Tibial nerve (tissue), 4 donors: ENCODE results near the gene RASSF8. TPM values are rescaled to one million over a fixed set of nuclear protein-coding genes. Genes with fewer than 3 reads are reported as not detected.
A peak's percentile ranks its signal among the peaks of the same experiment; 100 is the strongest.

Experiments used
- DNase-seq, 2 donors: peaks; one replicate each; pipeline ENCODE4 v3.0.0-alpha.2; 2019; ENCODE audit warnings: low spot score in 2 of 2
- H3K27ac ChIP-seq, 4 donors: fragments of 200-600 bp; sonication (generic) in 3 of 4; one replicate each; pipeline ENCODE4 v1.5.1; 2017 to 2019; ENCODE audit warnings: mild to moderate bottlenecking in 1 of 4
- H3K27me3 ChIP-seq, 2 donors: fragments of 200-600 bp; sonication (generic) in 1 of 2; one replicate each; pipeline versions ENCODE4 v1.5.1 to v1.6.0; 2017 to 2019
- H3K36me3 ChIP-seq, 3 donors: fragments of 200-600 bp; sonication (generic); one replicate each; pipeline ENCODE4 v1.5.1; 2018 to 2019
- H3K4me1 ChIP-seq, 4 donors: fragments of 200-600 bp; sonication (generic) in 3 of 4; one replicate each; pipeline ENCODE4 v1.5.1; 2017 to 2019
- H3K4me3 ChIP-seq, 4 donors: fragments of 200-600 bp; sonication (generic) in 3 of 4; one replicate each; pipeline ENCODE4 v1.5.1; 2017 to 2019; ENCODE audit warnings: mild to moderate bottlenecking in 1 of 4, moderate library complexity in 1 of 4
- H3K9me3 ChIP-seq, 4 donors: fragments of 200-600 bp; sonication (generic) in 3 of 4; one replicate each; pipeline ENCODE4 v1.5.1; 2017 to 2019
- CTCF ChIP-seq, 5 experiments: fragments of 200-600 bp in 3 of 5; fragments of 450-650 bp in 2 of 5; sonication (generic) in 3 of 5; IDR thresholded peaks; one replicate each; pipeline ENCODE4 v1.5.1; 2016 to 2019; ENCODE audit warnings: antibody characterized with exemption in 5 of 5, mild to moderate bottlenecking in 3 of 5, moderate library complexity in 2 of 5
- EP300 ChIP-seq, 2 donors: sonication (generic); formaldehyde crosslinking; IDR thresholded peaks; one replicate each; pipeline ENCODE4 v1.6.1; 2017; ENCODE audit warnings: antibody characterized with exemption in 2 of 2, mild to moderate bottlenecking in 1 of 2
- POLR2A ChIP-seq, 2 donors: fragments of 450-650 bp; IDR thresholded peaks; one replicate each; pipeline ENCODE4 v1.6.1; 2017; ENCODE audit warnings: antibody characterized with exemption in 2 of 2, mild to moderate bottlenecking in 2 of 2, moderate library complexity in 2 of 2
- WGBS, 2 donors: methylation state at CpG; one replicate each; pipeline ENCODE4 v1.1.5; 2018; 5-methylcytosine and 5-hydroxymethylcytosine counted together
- total RNA-seq, 4 donors: library from RNA; depleted of rRNA; stranded (reverse); fragments of >200 nt; gene quantifications; one replicate each; pipeline ENCODE4 v1.1.0, GENCODE V29; 2016

RASSF8 gene
- total RNA-seq, 4 donors from 2014 or later = 42.9 to 87.2 (median 76.1) TPM

DNA sequence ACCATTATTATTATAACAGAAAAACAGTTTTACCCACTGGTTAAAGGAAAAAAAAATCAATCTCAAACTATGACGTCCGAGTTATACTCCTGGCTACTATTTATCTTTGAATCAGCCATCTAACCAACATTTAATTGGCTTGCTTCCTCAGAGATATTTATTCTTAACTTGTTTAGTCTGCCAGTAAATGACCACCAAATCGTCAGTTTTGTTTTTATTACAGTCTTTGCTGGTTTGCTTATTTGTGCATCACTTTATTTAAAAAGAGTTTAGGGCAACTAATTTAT lies 71.2 kb downstream of the RASSF8 start:
- TF ChIP-seq POLR2A (IDR thresholded peaks at IDR 0.05) (no peak), CTCF (IDR thresholded peaks at IDR 0.05) (no peak), EP300 (IDR thresholded peaks at IDR 0.05) (no peak)
- 41 to 47% methylated on average over 3 of the region's 3 CpGs for WGBS, 2 donors
- H3K27ac ChIP-seq = peak overlapping the region in 2 of 4 donors; percentile 7 to 68
- H3K4me3 ChIP-seq = no peak overlapping the region
- peaks cover 0 to 68% (median 7%) of the 10 kb centered on the region in 4 donors for H3K4me1 ChIP-seq
- no peaks in the 10 kb centered on the region for H3K36me3 ChIP-seq
- H3K27me3 ChIP-seq = no peaks in the 10 kb centered on the region
- no peaks in the 10 kb centered on the region for H3K9me3 ChIP-seq
- no peak for DNase-seq

- Histone ChIP-seq H3K36me3 (no peaks in the 10 kb centered on the region), H3K4me1 (peaks cover 0 to 72% (median 7%) of the 10 kb centered on the region in 4 donors), H3K9me3 (no peaks in the 10 kb centered on the region), H3K27ac (no peak overlapping the region), H3K4me3 (no peak overlapping the region), H3K27me3 (no peaks in the 10 kb centered on the region)
- no peak for DNase-seq
- 71 to 72% methylated on average over 3 of the region's 3 CpGs for WGBS, 2 donors
- no peak for TF ChIP-seq POLR2A (IDR thresholded peaks at IDR 0.05)
- no peak for TF ChIP-seq CTCF (IDR thresholded peaks at IDR 0.05)
- TF ChIP-seq EP300 (IDR thresholded peaks at IDR 0.05) = no peak
Observed at GRCh38 chr12:26030371-26030770, 71.9 kb downstream of the RASSF8 start.

DNA sequence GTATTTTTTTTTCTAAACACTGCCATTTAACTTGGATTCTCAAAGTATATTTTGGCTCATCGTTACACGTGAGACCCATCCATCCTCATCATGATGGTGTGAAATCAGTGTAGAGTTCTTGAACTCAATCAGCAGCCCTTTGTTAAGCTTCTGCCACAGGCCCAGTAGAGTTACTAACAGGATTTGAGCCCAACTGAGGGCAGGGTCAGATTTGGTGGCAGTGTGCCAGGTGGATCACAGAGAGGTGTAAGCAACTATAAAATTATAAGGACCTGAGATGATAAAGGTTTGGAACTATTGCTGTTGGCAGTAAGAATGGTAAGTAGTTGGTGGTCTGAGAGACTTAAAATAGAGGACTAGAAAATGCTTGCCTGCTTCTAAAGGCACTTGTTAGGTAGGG lies 72.8 kb downstream of the RASSF8 start:
- no peak for DNase-seq
- no peak overlapping the region for H3K4me3 ChIP-seq
- WGBS, 2 donors = 71 to 84% methylated on average over 2 of the region's 2 CpGs
- H3K9me3 ChIP-seq = no peaks in the 10 kb centered on the region
- H3K4me1 ChIP-seq = peaks cover 0 to 72% (median 7%) of the 10 kb centered on the region in 4 donors
- H3K36me3 ChIP-seq = no peaks in the 10 kb centered on the region
- H3K27me3 ChIP-seq = no peaks in the 10 kb centered on the region
- H3K27ac ChIP-seq = no peak overlapping the region
- TF ChIP-seq POLR2A (IDR thresholded peaks at IDR 0.05) (no peak), CTCF (IDR thresholded peaks at IDR 0.05) (no peak), EP300 (IDR thresholded peaks at IDR 0.05) (no peak)

GRCh38 chr12:26031827-26032226 lies 73.3 kb downstream of the RASSF8 start:
- DNase-seq = no peak
- no peaks in the 10 kb centered on the region for H3K9me3 ChIP-seq
- no peaks in the 10 kb centered on the region for H3K36me3 ChIP-seq
- H3K27me3 ChIP-seq = no peaks in the 10 kb centered on the region
- peaks cover 0 to 72% (median 7%) of the 10 kb centered on the region in 4 donors for H3K4me1 ChIP-seq
- no peak overlapping the region for H3K4me3 ChIP-seq
- peak overlapping the region in 1 of 4 donors; percentile 34 for H3K27ac ChIP-seq
- TF ChIP-seq POLR2A (IDR thresholded peaks at IDR 0.05) = no peak
- no peak for TF ChIP-seq EP300 (IDR thresholded peaks at IDR 0.05)
- TF ChIP-seq CTCF (IDR thresholded peaks at IDR 0.05) = no peak

DNA sequence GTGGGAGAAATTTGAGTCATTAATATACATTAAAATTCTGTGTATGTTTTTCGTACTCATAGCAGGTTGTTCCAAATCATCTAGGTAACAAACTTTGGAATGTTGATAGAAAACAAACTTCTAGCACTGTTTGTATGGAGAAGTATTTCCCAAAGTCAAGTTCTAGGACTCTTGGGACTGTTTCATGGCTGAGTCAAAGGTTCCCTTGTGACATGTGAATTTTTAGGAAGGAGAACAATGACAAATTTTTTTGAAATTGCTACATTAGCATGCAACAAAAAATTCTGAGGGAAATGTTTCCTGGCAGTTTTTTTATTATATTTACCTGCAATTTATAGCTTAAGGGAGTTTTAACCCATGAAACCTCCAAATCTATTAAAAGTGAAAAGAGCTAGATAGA lies 73.8 kb downstream of the RASSF8 start:
- Histone ChIP-seq H3K27me3 (no peaks in the 10 kb centered on the region), H3K4me1 (peaks cover 0 to 77% (median 7%) of the 10 kb centered on the region in 4 donors), H3K36me3 (no peaks in the 10 kb centered on the region), H3K4me3 (no peak overlapping the region), H3K27ac (peak overlapping the region in 1 of 4 donors; percentile 44), H3K9me3 (no peaks in the 10 kb centered on the region)
- 84 to 85% methylated on average over 1 of the region's 1 CpG for WGBS, 2 donors
- TF ChIP-seq CTCF (IDR thresholded peaks at IDR 0.05) (no peak), EP300 (IDR thresholded peaks at IDR 0.05) (no peak), POLR2A (IDR thresholded peaks at IDR 0.05) (no peak)
- DNase-seq = no peak
